ENCODE measurements around the gene TPCN2.

TPCN2 gene

DNA sequence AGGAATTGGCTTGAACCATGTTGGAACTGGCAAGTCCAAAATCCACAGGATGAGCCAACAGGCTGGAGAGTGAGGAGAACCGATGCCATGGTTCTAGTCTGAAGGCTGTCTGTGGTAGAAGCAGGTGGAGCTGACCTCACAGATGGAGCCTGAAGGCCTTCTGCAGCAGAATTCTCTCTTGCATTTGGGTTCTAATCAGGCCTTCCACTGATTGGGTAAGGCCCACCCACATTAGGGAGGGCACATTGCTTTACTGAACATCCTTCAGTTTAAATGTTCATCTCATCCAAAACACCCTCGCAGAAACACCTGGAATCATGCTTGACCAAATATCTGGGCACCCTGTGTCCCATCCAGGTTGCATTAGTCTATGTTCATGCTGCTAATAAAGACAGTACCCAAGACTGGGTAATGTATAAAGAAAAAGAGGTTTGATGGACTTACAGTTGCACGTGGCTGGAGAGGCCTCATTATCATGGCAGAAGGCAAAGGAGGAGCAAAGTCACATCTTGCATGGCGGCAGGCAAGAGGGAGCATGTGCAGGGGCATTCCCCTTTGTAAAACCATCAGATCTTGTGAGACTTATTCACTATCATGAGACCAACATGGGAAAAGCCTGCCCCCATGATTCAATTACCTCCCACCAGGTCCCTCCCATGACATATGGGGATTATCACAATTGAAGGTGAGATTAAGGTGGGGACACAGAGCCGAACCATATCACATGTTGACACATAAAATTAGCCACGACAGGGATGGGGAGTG is 122.9 kb downstream of the TPCN2 start:
- DNase-seq: no peak

DNA sequence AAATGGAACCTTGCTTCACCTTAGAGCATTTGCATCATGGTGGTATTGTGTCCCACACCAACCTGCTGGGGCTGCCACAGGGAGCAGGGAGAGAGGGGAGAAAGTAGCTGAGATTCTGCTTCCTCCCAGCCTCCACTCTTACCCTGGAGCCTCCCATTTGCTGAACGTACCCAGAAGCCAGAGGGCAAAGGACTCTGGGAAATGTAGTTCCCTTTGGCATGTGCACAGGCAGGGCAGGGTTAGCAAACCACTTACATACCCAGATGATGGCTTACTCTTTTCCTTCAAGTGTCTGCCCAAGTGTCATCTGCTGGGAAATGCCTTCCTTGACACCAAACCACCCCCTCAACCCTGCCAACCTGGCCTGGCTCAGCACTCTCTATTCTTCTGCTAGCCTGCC is 123.9 kb downstream of the TPCN2 start:
- no peak for DNase-seq

DNA sequence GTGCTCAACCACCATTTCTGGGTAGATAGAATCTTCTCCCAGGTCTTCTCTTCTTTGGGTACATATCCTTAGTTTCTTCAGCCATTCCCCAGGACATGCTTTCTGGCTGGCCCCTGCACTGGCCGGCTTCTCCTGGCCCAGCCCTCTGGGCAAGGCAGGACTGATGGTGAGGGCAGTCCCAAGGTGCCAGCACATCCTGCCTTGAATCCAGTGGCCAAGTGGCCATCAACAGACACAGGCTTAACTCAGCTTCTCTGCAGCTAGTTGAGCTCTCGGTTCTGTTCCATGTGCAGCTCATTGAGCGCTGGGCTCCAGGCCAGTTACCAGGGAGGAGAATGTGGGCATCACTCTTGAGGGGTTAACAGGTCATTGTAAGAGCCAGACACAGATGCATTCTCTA is 124.6 kb downstream of the TPCN2 start:
- DNase-seq: no peak

DNA sequence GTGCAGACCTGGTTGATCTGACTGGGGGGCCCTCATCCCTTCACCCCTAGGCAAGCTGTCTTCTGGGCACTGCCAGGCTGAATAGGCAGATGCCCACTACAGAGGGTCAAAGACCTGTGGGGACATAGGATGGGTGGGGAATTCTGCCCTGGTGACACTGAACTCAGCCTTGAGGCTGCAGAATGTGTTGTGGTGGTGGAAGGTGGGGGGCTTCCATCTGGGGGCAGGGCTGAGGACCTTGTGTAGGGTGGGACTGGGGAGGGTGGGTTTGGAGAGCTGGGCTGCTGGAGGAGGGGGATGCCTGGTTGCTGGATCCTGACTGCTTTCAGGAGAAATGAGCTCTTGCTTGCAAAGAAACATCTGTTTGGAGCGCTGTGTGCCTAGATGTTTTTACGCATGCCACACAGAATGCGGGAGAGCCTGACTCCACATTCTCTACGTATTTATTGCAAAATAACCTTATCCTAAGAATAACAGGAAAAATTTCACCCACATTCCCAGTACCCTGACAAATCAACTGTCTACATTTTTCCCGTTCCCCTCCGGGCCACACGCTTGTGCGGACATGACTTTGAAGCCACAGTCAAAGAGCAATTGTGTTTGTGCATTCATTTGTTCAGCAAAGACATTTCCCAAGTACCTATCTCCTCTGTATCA is 125.3 kb downstream of the TPCN2 start:
- no peak for DNase-seq

DNA sequence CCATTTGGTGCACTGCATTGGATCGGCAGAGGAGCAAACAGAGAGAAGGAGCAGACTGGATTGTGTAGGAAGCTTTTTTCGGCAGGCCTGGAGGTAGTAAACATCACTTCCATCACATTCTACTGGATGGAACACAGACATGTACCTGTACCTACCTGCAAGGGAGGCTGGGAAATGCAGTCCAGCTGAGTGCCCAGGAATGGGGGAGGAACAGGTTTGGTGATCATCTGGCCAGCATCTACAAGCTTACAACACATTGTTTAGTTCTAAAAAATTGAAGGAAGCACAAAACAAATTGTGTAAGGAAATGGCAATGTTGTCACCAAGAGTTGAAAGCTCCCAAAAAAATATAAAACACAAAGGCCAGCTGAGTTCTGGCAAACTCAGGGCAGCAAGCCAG is 126.1 kb downstream of the TPCN2 start:
- no peak for DNase-seq

DNA sequence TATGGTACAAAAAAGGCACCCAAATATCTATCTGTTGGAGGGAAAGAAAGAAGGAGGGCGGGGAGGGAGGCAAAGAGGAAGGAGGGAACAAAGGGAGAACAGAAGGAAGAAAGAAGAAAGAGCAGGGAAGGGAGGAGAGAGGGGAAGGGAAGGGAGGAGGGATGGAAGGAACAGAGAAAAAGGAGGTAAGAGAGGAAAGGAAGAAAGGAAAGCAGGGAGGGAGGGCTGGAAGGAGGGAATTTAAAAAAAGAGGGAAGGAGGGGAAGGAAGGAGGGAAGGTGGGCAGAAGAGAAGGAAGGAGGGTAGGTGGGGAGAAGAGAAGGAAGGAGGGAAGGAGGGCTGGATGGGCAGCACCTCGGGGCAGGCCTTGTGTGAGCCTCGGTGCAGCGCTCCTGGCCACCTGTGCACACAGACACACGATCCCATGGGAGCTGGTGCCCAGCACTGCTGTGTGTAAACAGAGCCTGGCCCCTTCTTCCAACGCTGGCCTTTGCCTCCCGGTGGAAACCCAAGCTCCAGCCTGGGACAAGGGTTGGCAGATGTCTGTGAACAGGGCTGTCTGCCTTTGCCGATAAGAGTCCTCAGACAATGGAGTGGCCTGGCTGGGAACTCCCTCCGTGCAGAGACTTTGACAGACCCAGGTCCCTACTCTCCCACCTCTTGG is 130.2 kb downstream of the TPCN2 start:
- no peak for DNase-seq

DNA sequence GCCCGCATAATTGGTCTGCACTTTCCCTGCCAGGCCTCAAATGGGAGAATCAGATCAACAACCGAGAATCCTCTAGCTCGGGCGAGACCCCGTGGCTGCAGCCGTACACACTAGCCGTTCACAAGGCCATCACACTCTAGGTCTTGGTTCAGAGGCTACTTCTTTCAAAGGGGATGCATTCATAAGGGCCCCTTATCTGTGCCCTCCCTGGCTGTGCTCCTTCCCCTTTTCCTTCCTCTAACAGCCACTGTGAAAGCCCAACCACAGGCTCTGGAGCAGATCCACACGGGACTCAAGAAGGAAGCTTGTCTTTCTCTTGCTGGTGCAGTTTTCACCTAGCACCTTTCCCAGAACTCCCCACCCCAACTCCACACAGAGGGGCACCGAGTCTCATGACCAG is 131.5 kb downstream of the TPCN2 start:
- DNase-seq: no peak

DNA sequence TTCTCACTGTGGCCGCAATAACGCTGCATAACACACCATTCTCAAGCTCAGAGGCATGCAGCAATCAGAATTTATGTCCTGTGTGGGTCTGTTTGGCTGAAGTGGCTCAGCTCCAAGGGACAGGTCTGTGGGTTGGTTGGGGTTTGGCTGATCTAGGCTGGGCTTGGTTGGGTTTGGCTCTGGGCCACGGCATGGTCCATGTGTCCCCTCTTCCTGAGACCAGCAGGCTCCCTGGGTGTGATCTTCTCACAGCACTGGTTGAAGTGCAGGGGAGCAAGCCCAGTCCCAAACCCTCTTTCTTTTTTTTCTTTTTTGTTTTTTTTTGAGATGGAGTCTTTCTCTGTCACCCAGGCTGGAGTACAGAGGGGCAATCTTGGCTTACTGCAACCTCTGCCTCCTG is 132.0 kb downstream of the TPCN2 start:
- no peak for DNase-seq

DNA sequence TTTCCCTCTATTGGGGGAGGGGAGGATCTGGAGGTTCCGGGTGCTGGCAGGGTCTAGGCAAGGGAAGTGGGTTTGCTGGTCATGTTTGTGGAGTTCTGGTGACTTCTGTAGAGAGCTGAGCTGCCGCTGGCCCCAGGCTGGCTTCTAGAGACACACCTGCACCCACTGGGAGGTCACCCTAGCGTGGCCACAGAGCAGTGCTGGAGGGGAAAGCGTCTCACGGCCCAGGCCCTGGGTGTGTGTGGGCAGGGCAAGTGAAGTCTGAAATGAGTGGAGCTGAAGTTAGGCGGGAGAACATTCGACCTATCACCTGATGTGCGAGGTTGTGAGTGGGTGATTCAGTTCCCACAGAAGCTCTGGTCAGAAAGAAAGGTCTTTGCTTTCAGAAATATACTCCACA is 134.9 kb downstream of the TPCN2 start:
- no peak for DNase-seq

Measured in NCI-H774 (cell line).